ENCODE data around the gene DTNBP1.

DNA sequence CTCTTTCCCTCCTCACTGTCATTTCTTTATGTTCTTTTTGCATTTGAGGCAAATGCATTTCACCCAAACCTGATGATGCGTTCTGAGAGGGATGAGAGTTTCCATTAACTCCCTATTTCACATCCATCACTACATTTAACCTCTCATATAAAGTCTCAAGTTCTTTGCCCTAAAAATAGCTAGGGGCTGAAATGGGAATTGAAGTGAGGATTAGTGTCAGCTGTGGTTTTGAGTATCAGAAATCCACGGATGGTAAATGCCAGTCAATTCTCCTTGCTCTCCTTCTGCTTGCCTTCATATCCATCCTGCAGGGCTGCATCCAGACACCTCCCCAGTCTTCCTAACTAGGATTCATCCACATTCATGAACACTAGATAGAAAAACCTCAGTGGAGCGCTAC lies 10.0 kb upstream of the DTNBP1 start:
- TF ChIP-seq, protein P1, sequence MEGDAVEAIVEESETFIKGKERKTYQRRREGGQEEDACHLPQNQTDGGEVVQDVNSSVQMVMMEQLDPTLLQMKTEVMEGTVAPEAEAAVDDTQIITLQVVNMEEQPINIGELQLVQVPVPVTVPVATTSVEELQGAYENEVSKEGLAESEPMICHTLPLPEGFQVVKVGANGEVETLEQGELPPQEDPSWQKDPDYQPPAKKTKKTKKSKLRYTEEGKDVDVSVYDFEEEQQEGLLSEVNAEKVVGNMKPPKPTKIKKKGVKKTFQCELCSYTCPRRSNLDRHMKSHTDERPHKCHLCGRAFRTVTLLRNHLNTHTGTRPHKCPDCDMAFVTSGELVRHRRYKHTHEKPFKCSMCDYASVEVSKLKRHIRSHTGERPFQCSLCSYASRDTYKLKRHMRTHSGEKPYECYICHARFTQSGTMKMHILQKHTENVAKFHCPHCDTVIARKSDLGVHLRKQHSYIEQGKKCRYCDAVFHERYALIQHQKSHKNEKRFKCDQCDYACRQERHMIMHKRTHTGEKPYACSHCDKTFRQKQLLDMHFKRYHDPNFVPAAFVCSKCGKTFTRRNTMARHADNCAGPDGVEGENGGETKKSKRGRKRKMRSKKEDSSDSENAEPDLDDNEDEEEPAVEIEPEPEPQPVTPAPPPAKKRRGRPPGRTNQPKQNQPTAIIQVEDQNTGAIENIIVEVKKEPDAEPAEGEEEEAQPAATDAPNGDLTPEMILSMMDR (conservative IDR thresholded peaks at IDR 0.05 in 1 of 2, IDR thresholded peaks at IDR 0.05 in 1 of 2; ENCODE audit: low read depth in 1 of 2, low read length in 2 of 2) = no peak
- TF ChIP-seq EZH2 (IDR thresholded peaks at IDR 0.05; ENCODE audit: low read length, missing control alignments) = no peak
